Loucy (cell line): Measurements from ENCODE around the gene IFI35.
A peak's percentile ranks its signal among the peaks of the same experiment; 100 is the strongest.

Experiments used
- H2AFZ ChIP-seq: fragments of 200-600 bp; sonication (generic); 2 replicates; pipeline ENCODE4 v1.6.0; 2016; ENCODE audit warnings: antibody characterized with exemption, mild to moderate bottlenecking, low read length, moderate library complexity
- H3F3A ChIP-seq: fragments of 200-600 bp; 2 replicates; pipeline ENCODE4 v1.6.0; 2016; ENCODE audit warnings: antibody characterized with exemption, low read depth, mild to moderate bottlenecking
- H3K27me3 ChIP-seq: fragments of 200-600 bp; sonication (generic); 2 replicates; pipeline ENCODE4 v1.6.1; 2014; ENCODE audit warnings: low read length, mild to moderate bottlenecking; ENCODE audit not compliant: insufficient read depth, poor library complexity, severe bottlenecking
- H3K36me3 ChIP-seq: fragments of 200-600 bp; sonication (generic); 2 replicates; pipeline ENCODE4 v1.6.1; 2016; ENCODE audit warnings: low read length; ENCODE audit not compliant: insufficient read depth
- H3K4me1 ChIP-seq: fragments of 200-600 bp; sonication (generic); 2 replicates; pipeline ENCODE4 v1.5.1; 2014; ENCODE audit warnings: low read length, mild to moderate bottlenecking; ENCODE audit not compliant: insufficient read depth, poor library complexity, severe bottlenecking
- H3K4me2 ChIP-seq: fragments of 200-600 bp; sonication (generic); 2 replicates; pipeline ENCODE4 v1.6.0; 2014; ENCODE audit warnings: antibody characterized with exemption, low read length, low read depth, mild to moderate bottlenecking; ENCODE audit not compliant: poor library complexity, severe bottlenecking
- H3K4me3 ChIP-seq: fragments of 200-600 bp; sonication (generic); 2 replicates; pipeline ENCODE4 v1.5.1; 2014; ENCODE audit warnings: low read length, mild to moderate bottlenecking, mixed read lengths; ENCODE audit not compliant: poor library complexity, severe bottlenecking
- H3K79me2 ChIP-seq: fragments of 200-600 bp; sonication (generic); 2 replicates; pipeline ENCODE4 v1.6.1; 2014; ENCODE audit warnings: low read length; ENCODE audit not compliant: insufficient read depth
- H3K9ac ChIP-seq: fragments of 200-600 bp; sonication (generic); 2 replicates; pipeline ENCODE4 v1.6.0; 2014; ENCODE audit warnings: mild to moderate bottlenecking, low read depth, low read length, moderate library complexity; ENCODE audit not compliant: poor library complexity, severe bottlenecking
- H3K9me2 ChIP-seq: fragments of 200-600 bp; sonication (generic); replicated peaks from 2 replicates; pipeline ENCODE4 v1.6.1; 2016; ENCODE audit warnings: low read depth, low read length, mixed read lengths
- H3K9me3 ChIP-seq: fragments of 200-600 bp; sonication (generic); 2 replicates; pipeline ENCODE4 v1.6.1; 2014; ENCODE audit warnings: mild to moderate bottlenecking, antibody characterized with exemption, low read length, low read depth; ENCODE audit not compliant: insufficient read depth
- H4K20me1 ChIP-seq: fragments of 200-600 bp; sonication (generic); 2 replicates; pipeline ENCODE4 v1.6.0; 2014; ENCODE audit warnings: antibody characterized with exemption, low read length, mild to moderate bottlenecking; ENCODE audit not compliant: insufficient read depth, poor library complexity, severe bottlenecking
- EZH2phosphoT487 ChIP-seq: fragments of 200-600 bp; IDR thresholded peaks from 2 replicates; pipeline ENCODE4 v1.6.1; 2018; ENCODE audit warnings: antibody characterized with exemption, mild to moderate bottlenecking, moderate library complexity, borderline replicate concordance
- TF ChIP-seq, protein P1 (sequence below): fragments of 200-600 bp; sonication (generic); conservative IDR thresholded peaks from 2 replicates; pipeline ENCODE4 v1.5.1; 2014; ENCODE audit warnings: mild to moderate bottlenecking, antibody characterized with exemption, low read length

IFI35 gene

DNA sequence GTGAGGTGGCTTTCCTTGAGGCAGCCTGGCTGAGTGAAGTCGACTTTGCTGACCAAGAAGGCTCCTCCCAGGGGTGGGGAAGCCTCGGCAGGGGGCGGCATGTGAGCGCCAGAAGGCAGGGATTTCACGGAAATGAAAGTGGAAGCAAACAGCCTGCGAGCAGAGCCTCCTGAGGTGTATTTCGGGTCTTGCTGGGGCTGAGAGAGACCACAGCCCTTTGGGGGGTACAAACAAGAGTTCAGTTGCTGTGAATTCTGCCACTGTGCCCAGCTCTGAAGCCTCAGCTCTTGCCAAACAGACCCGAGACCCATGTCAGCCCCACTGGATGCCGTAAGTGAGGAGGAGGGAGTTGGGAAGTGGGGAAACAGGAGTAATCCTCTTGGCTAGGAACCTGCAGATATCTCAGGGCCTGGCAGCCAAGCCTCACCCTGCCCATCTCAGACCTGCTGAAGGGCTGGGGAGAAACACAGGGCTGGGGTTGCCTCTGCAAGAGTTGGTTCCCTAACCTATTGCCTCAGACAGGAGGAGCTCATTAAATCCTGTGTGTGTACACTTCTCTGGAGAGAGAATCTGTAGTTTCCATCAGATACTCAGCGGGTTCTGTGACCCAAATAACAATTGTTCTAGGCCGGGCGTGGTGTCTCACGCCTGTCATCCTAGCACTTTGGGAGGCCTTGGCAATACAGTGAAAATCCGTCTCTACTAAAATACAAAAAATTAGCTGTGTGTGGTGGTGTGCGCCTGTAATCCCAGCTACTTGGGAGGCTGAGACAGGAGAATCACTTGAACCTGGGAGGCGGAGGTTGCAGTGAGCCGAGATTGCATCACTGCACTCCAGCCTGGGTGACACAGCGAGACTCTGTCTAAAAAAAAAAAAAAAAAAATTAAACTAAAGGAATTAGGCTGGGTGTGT, at the start of gene IFI35:
Gene IFI35 (plus strand): TSS at position 146 of the 913 bp plus-strand sequence. CDS start 164 bp downstream, at position 310.
- TF ChIP-seq EZH2phosphoT487: no peak
- TF ChIP-seq, protein P1, sequence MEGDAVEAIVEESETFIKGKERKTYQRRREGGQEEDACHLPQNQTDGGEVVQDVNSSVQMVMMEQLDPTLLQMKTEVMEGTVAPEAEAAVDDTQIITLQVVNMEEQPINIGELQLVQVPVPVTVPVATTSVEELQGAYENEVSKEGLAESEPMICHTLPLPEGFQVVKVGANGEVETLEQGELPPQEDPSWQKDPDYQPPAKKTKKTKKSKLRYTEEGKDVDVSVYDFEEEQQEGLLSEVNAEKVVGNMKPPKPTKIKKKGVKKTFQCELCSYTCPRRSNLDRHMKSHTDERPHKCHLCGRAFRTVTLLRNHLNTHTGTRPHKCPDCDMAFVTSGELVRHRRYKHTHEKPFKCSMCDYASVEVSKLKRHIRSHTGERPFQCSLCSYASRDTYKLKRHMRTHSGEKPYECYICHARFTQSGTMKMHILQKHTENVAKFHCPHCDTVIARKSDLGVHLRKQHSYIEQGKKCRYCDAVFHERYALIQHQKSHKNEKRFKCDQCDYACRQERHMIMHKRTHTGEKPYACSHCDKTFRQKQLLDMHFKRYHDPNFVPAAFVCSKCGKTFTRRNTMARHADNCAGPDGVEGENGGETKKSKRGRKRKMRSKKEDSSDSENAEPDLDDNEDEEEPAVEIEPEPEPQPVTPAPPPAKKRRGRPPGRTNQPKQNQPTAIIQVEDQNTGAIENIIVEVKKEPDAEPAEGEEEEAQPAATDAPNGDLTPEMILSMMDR: peak; percentile 69
- peak within 1 kb of the TSS; percentile 76 for H3K4me3 ChIP-seq
- no peaks in the 10 kb centered on the region for H3K4me1 ChIP-seq

DNA sequence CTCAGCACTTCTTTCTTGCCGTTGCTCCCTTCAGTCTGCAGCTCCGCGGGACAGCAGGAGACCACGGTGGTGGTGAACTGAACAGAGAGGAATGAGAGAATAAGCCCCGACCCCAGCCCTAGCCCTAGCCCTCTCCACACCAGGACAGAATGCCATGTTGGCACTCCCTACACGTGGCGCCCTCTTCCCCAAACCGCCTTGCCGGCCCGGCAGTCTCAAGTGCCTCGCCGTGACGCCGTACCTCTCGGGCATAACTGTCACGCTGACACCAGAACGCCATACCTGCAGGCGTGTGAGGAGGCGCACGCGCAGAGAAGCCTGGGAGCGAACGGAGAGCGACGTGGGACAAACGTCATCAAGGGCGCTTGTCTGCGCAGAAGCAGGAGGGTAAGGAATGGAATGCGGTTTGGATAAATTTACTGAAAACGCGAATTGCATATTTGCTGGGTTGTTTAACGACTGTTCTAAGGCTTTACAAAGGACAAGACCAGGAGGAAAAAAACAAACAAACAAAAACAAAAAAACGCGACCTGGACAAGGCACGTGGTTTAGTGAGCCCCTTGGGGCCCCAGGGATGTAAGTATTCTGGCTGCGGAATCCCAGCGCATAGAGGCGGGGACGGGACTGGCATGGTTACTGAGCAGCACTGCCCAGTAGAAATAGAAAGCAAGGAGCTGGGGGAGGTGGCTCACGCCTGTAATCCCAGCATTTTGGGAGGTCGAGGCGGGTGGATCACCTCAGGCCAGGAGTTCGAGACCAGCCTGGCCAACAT, 42.2 kb upstream of the IFI35 start, which contains the start of gene AARSD1:
Gene AARSD1 (minus strand): TSS at position 294 of the 772 bp plus-strand sequence. CDS start 14 bp downstream, at position 280.
- Histone ChIP-seq H3K27me3 (no peaks in the 10 kb centered on the region), H3K79me2 (peaks cover 10% of the 10 kb centered on the region; the same call in 1 of the 2 replicates), H3K9me3 (no peaks in the 10 kb centered on the region), H3K4me2 (peak within 1 kb of the TSS; percentile 82), H3K4me1 (peaks cover 6% of the 10 kb centered on the region), H3K9ac (peak within 1 kb of the TSS; percentile 86), H3F3A (no peaks in the 10 kb centered on the region; the same call in 1 of the 2 replicates), H3K36me3 (peaks cover 13% of the 10 kb centered on the region; the same call in 1 of the 2 replicates), H2AFZ (peak within 1 kb of the TSS; percentile 93), H4K20me1 (no peaks in the 10 kb centered on the region), H3K9me2 (no peaks in the 10 kb centered on the region), H3K4me3 (peak within 1 kb of the TSS; percentile 78)
- TF ChIP-seq EZH2phosphoT487: no peak
- TF ChIP-seq, protein P1: no peak

More for the DNA sequence above, at the start of gene IFI35:
- Histone ChIP-seq H3K79me2 (no peaks in the 10 kb centered on the region), H3K9ac (peak within 1 kb of the TSS; percentile 81), H3K4me2 (peak within 1 kb of the TSS; percentile 83), H3K9me2 (no peaks in the 10 kb centered on the region), H3K27me3 (no peaks in the 10 kb centered on the region), H4K20me1 (no peaks in the 10 kb centered on the region), H2AFZ (peak within 1 kb of the TSS; percentile 77), H3K36me3 (peaks cover 12% of the 10 kb centered on the region; the same call in 1 of the 2 replicates), H3K9me3 (no peaks in the 10 kb centered on the region), H3F3A (peaks cover 2% of the 10 kb centered on the region; the same call in 1 of the 2 replicates)

- H3K4me3 ChIP-seq: no peak overlapping the region
- no peaks in the 10 kb centered on the region for H4K20me1 ChIP-seq
- H3K79me2 ChIP-seq: peaks cover 10% of the 10 kb centered on the region; the same call in 1 of the 2 replicates
- no peaks in the 10 kb centered on the region for H3K27me3 ChIP-seq
- H3K9me3 ChIP-seq: no peaks in the 10 kb centered on the region
- TF ChIP-seq, protein P1: no peak
- no peak for TF ChIP-seq EZH2phosphoT487
- no peaks in the 10 kb centered on the region for H3K9me2 ChIP-seq
- no peak overlapping the region for H3K9ac ChIP-seq
- no peak overlapping the region for H2AFZ ChIP-seq
- H3K4me2 ChIP-seq: no peak overlapping the region
- no peaks in the 10 kb centered on the region; the same call in 1 of the 2 replicates for H3F3A ChIP-seq
- H3K4me1 ChIP-seq: peaks cover 6% of the 10 kb centered on the region
- H3K36me3 ChIP-seq: no peaks in the 10 kb centered on the region
Measured at GRCh38 chr17:42967925-42968324, 38.7 kb upstream of the IFI35 start.
